Raji (cell line): ENCODE measurements around the gene DPM3.

ENCODE experiments used
- POLR2A ChIP-seq: IDR thresholded peaks from 2 replicates; pipeline ENCODE4 v1.6.1; 2011; ENCODE audit warnings: low read depth, low read length, control low read depth; ENCODE audit not compliant: insufficient read depth

The DPM3 gene

GRCh38 chr1:155124503-155125463 is 15.5 kb downstream of the DPM3 start:
- TF ChIP-seq POLR2A = no peak

- no peak for TF ChIP-seq POLR2A
Observed at GRCh38 chr1:155123801-155124200, 16.5 kb downstream of the DPM3 start.

- TF ChIP-seq POLR2A = no peak
Observed at GRCh38 chr1:155122308-155122707, 18.0 kb downstream of the DPM3 start.

GRCh38 chr1:155121249-155121648 is 19.1 kb downstream of the DPM3 start:
- TF ChIP-seq POLR2A = no peak

GRCh38 chr1:155120253-155120652 is 20.1 kb downstream of the DPM3 start:
- TF ChIP-seq POLR2A = no peak

- TF ChIP-seq POLR2A = no peak
Observed at GRCh38 chr1:155117610-155118009, 22.7 kb downstream of the DPM3 start.

- no peak for TF ChIP-seq POLR2A
Observed at GRCh38 chr1:155116113-155116764, 24.1 kb downstream of the DPM3 start.

GRCh38 chr1:155113450-155113980 is 26.8 kb downstream of the DPM3 start:
- TF ChIP-seq POLR2A = no peak

- TF ChIP-seq POLR2A = no peak
Observed at GRCh38 chr1:155110826-155111225, 29.5 kb downstream of the DPM3 start.

- no peak for TF ChIP-seq POLR2A
Observed at GRCh38 chr1:155110381-155110780, 29.9 kb downstream of the DPM3 start.

- TF ChIP-seq POLR2A = no peak
Observed at GRCh38 chr1:155108296-155108695, 32.0 kb downstream of the DPM3 start.

GRCh38 chr1:155107309-155108264 is 32.7 kb downstream of the DPM3 start:
- TF ChIP-seq POLR2A = no peak

- no peak for TF ChIP-seq POLR2A
Observed at GRCh38 chr1:155106862-155107261, 33.5 kb downstream of the DPM3 start.

- TF ChIP-seq POLR2A = no peak
Observed at GRCh38 chr1:155105604-155106011, 34.7 kb downstream of the DPM3 start.
